Body of pancreas (tissue), 4 donors: ENCODE data around the gene DNAJC1. TPM values are rescaled to one million over a fixed set of nuclear protein-coding genes. Genes with fewer than 3 reads are reported as not detected.

Source experiments
- ATAC-seq: fragments of 150-250 bp; one replicate; pipeline ENCODE4 v1.9.1; 2016
- DNase-seq, 4 donors: peaks; one replicate each; pipeline ENCODE4 v3.0.0-alpha.2; 2019
- H3K27ac ChIP-seq, 4 donors: fragments of 200-600 bp; sonication (generic); 1 replicate in 3 of 4; 2 replicates in 1 of 4; pipeline versions ENCODE4 v1.5.1 to v1.6.1; 2016 to 2019; ENCODE audit warnings: mild to moderate bottlenecking in 1 of 4, mixed read lengths in 1 of 4, moderate library complexity in 1 of 4
- H3K27me3 ChIP-seq, 2 donors: fragments of 200-600 bp; sonication (generic); one replicate each; pipeline ENCODE4 v1.6.0; 2016; ENCODE audit warnings: mild to moderate bottlenecking in 1 of 2
- H3K36me3 ChIP-seq, 2 donors: fragments of 200-600 bp; sonication (generic); replicated peaks in 1 of 2; 2 replicates each; pipeline ENCODE4 v1.5.1; 2016; ENCODE audit warnings: low read depth in 2 of 2; ENCODE audit not compliant: insufficient read depth in 1 of 2
- H3K4me1 ChIP-seq: fragments of 200-600 bp; sonication (generic); one replicate; pipeline ENCODE4 v1.6.0; 2016
- H3K4me3 ChIP-seq, 2 donors: fragments of 200-600 bp; sonication (generic); 1 replicate in 1 of 2; 2 replicates in 1 of 2; pipeline ENCODE4 v1.5.1; 2016 to 2019
- H3K9me3 ChIP-seq, 3 donors: fragments of 200-600 bp; sonication (generic); 1 replicate in 2 of 3; 2 replicates in 1 of 3; pipeline ENCODE4 v1.5.1; 2016
- POLR2A ChIP-seq, 3 donors: fragments of 450-650 bp; IDR thresholded peaks; one replicate each; pipeline ENCODE4 v1.6.1; 2016; ENCODE audit warnings: antibody characterized with exemption in 3 of 3, mild to moderate bottlenecking in 2 of 3
- WGBS, 2 donors: methylation state at CpG; one replicate each; pipeline ENCODE4 v1.1.5; 2017; 5-methylcytosine and 5-hydroxymethylcytosine counted together
- intact Hi-C: fragments of 100-400 bp; cut with DNase I; formaldehyde crosslinking; loops from one replicate; pipeline ENCODE4 v1.15.1; 2023
- total RNA-seq, 2 donors: library from RNA; depleted of rRNA; stranded (reverse); fragments of >200 nt; gene quantifications; one replicate each; pipeline ENCODE4 v1.1.0, GENCODE V29; 2016
- TF ChIP-seq, protein P1 (sequence below), 7 experiments: fragments of 450-650 bp in 4 of 7; fragments of 200-600 bp in 3 of 7; sonication (generic) in 3 of 7; IDR thresholded peaks; one replicate each; pipeline ENCODE4 v1.5.1; 2016 to 2019; ENCODE audit warnings: antibody characterized with exemption in 7 of 7

DNAJC1 gene
- total RNA-seq, 2 donors from 2014 or later = 45.7 to 90.3 TPM

DNA sequence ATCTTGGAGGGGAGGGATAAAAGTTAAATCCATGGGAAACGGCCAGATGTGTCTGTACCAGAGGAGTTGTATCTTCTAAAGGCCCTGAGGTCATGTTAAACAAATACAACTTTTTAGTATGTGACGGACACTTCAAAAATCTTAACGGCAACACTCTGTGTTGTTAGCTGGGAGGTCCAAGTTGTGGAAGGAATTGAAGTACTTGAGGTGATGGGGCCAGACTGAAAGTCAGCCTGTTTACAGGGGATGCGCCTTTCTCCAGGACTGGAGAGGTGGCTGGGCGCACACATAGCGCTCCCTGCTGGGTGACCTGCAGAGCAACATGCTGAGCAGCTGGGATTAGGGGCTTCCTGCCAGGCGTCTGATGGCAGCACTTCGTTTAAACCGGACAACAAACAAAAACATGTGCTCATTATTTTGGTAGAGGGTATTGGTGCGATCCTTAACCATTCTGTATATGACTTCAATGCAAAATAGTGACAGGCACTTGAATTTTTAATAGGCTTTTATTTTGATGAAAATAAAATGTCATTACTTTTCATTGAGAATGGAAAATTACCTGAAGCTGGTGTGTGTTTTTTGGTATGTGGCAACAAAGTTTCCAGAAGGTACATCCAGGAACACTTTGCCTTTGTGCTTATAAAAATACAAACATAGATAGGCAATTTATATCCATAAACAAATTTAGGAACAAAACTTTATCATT, 271.3 kb downstream of the DNAJC1 start:
- Histone ChIP-seq H3K27ac (no peak overlapping the region), H3K4me1 (peaks cover 19% of the 10 kb centered on the region), H3K9me3 (no peaks in the 10 kb centered on the region), H3K36me3 (peaks cover 0 to 2% of the 10 kb centered on the region in 2 donors), H3K4me3 (no peak overlapping the region), H3K27me3 (no peaks in the 10 kb centered on the region)
- DNase-seq (peak; percentile 49 to 63 (median 58)), ATAC-seq (peak; percentile 84)
- WGBS, 2 donors = 26 to 31% methylated on average over 9 to 10 of the region's 10 CpGs
- intact Hi-C loops = no loop called here
- TF ChIP-seq, protein P1, sequence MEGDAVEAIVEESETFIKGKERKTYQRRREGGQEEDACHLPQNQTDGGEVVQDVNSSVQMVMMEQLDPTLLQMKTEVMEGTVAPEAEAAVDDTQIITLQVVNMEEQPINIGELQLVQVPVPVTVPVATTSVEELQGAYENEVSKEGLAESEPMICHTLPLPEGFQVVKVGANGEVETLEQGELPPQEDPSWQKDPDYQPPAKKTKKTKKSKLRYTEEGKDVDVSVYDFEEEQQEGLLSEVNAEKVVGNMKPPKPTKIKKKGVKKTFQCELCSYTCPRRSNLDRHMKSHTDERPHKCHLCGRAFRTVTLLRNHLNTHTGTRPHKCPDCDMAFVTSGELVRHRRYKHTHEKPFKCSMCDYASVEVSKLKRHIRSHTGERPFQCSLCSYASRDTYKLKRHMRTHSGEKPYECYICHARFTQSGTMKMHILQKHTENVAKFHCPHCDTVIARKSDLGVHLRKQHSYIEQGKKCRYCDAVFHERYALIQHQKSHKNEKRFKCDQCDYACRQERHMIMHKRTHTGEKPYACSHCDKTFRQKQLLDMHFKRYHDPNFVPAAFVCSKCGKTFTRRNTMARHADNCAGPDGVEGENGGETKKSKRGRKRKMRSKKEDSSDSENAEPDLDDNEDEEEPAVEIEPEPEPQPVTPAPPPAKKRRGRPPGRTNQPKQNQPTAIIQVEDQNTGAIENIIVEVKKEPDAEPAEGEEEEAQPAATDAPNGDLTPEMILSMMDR (IDR thresholded peaks at IDR 0.05) = peak; percentile 33 to 69 (median 62)
- no peak for TF ChIP-seq POLR2A (IDR thresholded peaks at IDR 0.05)

DNA sequence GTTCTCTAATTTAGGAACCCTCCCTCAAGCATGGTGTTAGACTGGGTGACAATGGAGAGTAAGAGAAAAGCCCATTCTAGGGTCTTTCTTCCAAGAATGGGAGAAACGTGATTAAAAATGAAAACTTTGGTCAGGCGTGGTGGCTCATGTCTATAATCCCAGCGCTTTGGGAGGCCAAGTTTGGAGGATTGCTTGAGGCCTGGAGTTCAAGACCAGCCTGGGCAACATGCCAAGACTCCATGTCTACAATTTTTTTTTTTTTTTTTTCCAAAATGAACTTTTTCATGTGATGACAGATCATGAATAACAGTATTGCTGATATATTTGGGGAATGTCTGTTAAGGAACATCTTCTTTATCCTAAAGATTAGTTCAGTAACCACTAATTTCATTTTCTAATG, 274.9 kb downstream of the DNAJC1 start:
- peak in 1 of 4 donors; percentile 29 for DNase-seq
- WGBS, 2 donors = 96 to 97% methylated on average over 3 of the region's 3 CpGs

DNA sequence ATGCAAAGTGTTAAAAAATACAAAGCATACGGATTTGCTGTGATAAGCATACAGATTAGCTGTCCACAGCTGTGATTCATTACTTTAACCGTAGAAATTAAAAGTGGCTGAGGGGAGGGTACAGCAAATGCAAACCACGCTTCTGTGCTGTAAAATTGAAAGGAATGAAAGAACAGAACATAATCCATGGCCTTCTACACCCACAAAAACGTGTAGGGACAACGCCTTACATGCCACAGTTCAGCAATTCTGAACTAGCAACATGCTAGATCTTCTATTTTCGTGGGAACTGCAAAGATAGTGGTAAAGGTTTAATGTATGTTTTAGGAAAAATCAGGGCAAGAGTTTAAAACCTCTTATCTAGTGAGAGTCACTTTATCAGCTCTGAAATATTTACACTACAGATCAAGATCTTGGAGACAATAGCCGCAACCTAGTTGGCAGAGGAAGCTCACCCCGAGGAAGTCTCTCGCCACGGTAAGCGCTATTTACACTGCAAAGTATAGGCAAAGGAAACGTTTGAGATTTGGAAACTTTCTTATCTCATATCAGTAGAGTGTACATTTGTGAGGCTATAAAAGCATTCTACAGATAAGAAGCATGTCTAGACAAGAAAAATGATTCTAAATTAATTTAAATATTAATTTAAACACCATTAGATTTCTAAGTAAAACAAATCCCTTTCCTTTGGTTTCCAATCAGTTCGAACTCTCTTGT, 275.9 kb downstream of the DNAJC1 start:
- Histone ChIP-seq H3K9me3 (no peaks in the 10 kb centered on the region), H3K27me3 (no peaks in the 10 kb centered on the region), H3K36me3 (no peaks in the 10 kb centered on the region), H3K27ac (no peak overlapping the region), H3K4me3 (no peak overlapping the region), H3K4me1 (peaks cover 36% of the 10 kb centered on the region)
- no peak for TF ChIP-seq POLR2A (IDR thresholded peaks at IDR 0.05)
- TF ChIP-seq, protein P1 (IDR thresholded peaks at IDR 0.05) = no peak
- ATAC-seq (no peak), DNase-seq (no peak)
- intact Hi-C loops = no loop called here
- 31 to 34% methylated on average over 13 of the region's 13 CpGs for WGBS, 2 donors

More for the DNA sequence above, 274.9 kb downstream of the DNAJC1 start:
- Histone ChIP-seq H3K27me3 (no peaks in the 10 kb centered on the region), H3K36me3 (no peaks in the 10 kb centered on the region), H3K4me3 (no peak overlapping the region), H3K9me3 (no peaks in the 10 kb centered on the region), H3K4me1 (peaks cover 40% of the 10 kb centered on the region), H3K27ac (no peak overlapping the region)
- no peak for TF ChIP-seq POLR2A (IDR thresholded peaks at IDR 0.05)
- TF ChIP-seq, protein P1 (IDR thresholded peaks at IDR 0.05) = no peak
- intact Hi-C loops = no loop called here
- no peak for ATAC-seq

DNA sequence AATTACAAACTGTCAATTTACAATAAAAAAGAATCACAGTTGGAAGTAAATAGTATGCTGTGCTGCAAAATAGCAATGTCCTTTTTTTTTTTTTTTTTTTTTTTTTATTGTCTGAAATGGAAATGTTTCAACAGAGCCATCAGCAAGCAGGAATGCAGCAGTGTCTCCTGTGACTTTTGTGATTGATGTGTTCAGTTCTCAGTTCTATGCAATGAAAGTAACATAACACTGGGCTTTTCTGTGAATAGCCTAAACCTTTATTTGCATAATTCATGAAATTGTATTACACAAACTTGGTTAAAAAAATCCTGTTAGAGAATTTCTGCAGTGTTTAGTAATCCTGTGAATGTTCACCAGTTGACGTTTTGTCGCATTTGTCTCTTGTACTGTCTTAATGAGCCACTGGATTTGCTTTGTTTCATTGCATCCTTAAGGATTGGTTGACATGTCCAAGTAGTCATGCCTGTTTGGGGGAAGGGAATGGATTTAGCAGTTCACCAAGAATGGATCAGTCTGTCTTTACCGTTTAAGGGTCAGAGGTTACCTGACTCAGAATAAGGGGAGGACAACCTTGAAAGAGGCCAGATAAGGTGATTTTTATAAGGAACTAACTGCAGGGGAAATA, 276.8 kb downstream of the DNAJC1 start:
- WGBS, 2 donors = 73 to 77% methylated on average over 3 of the region's 3 CpGs

More for the DNA sequence above, 276.8 kb downstream of the DNAJC1 start:
- DNase-seq (no peak), ATAC-seq (no peak)
- Histone ChIP-seq H3K4me1 (peaks cover 27% of the 10 kb centered on the region), H3K27me3 (no peaks in the 10 kb centered on the region), H3K4me3 (no peak overlapping the region), H3K36me3 (no peaks in the 10 kb centered on the region), H3K9me3 (no peaks in the 10 kb centered on the region), H3K27ac (no peak overlapping the region)
- intact Hi-C loops = no loop called here
- TF ChIP-seq POLR2A (IDR thresholded peaks at IDR 0.05) = no peak
- TF ChIP-seq, protein P1 (IDR thresholded peaks at IDR 0.05) = no peak
